HCT116 (cell line): ENCODE measurements around the gene DNAJC4. TPM values are rescaled to one million over a fixed set of nuclear protein-coding genes. Genes with fewer than 3 reads are reported as not detected.

Source experiments
- ATAC-seq: fragments of 200-7000 bp; cut with Tn5 transposase; 2 replicates; pipeline ENCODE4 v1.9.1; 2020; ENCODE audit warnings: mild to moderate bottlenecking, moderate library complexity
- BruUV-seq: library from RNA; stranded (reverse); fragments of 400-500 nt; replicated peaks from 2 replicates; lab custom pipeline; 2021; lab: Mats Ljungman, UMichigan
- CTCF ChIA-PET: fragments of 300-600 bp; sonication (Branson Sonifier 250); formaldehyde crosslinking; loops from one replicate; lab custom pipeline; 2021; ENCODE audit warnings: antibody characterized with exemption; lab: Charles Lee
- POLR2A ChIA-PET: fragments of 300-600, 350-600 bp; sonication (Branson Sonifier 250); formaldehyde crosslinking; loops from one replicate; lab custom pipeline; 2021; ENCODE audit warnings: antibody characterized with exemption; lab: Charles Lee
- RAD21 ChIA-PET, 2 experiments: fragments of 300-600 bp; sonication (Branson Sonifier 250); formaldehyde crosslinking; loops; one replicate each; lab custom pipeline; 2023; ENCODE audit warnings: low total read pairs in 2 of 2; ENCODE audit not compliant: uncharacterized antibody in 2 of 2, unreplicated experiment in 2 of 2, low non-redundant PET in 1 of 2; lab: Charles Lee
- DNase-seq: peaks from one replicate; pipeline ENCODE4 v3.0.0-alpha.2; 2010; ENCODE audit warnings: low read depth, low spot score
- H2AFZ ChIP-seq: fragments of 200-600 bp; shearing (Covaris generic), sonication (generic); 2 replicates; pipeline ENCODE4 v1.6.1; 2017; ENCODE audit warnings: low read depth, mixed run types, mixed read lengths, antibody characterized with exemption, low read length; ENCODE audit not compliant: poor library complexity, severe bottlenecking
- H3K27ac ChIP-seq: 2 replicates; pipeline ENCODE4 v1.5.1; 2012; ENCODE audit warnings: low read depth, low read length
- H3K27me3 ChIP-seq: fragments of 200-600 bp; sonication (generic); 2 replicates; pipeline ENCODE4 v1.6.1; 2016; ENCODE audit warnings: mixed run types, low read length, mixed read lengths; ENCODE audit not compliant: insufficient read depth
- H3K36me3 ChIP-seq, 2 experiments: fragments of 200-500 bp in 1 of 2; fragments of 200-600 bp in 1 of 2; sonication (Bioruptor generic) in 1 of 2; sonication (generic) in 1 of 2; 2 replicates each; pipeline versions ENCODE4 v1.5.1 to v1.6.1; 2014 to 2016; ENCODE audit warnings: low read length in 2 of 2, inconsistent platforms in 1 of 2, mixed read lengths in 1 of 2, mixed run types in 1 of 2; ENCODE audit not compliant: insufficient read depth in 2 of 2, control insufficient read depth in 1 of 2
- H3K4me1 ChIP-seq, 2 experiments: fragments of 200-600 bp in 1 of 2; sonication (generic) in 1 of 2; 2 replicates each; pipeline versions ENCODE4 v1.5.1 to v1.6.1; 2012 to 2017; ENCODE audit warnings: low read length in 2 of 2, inconsistent platforms in 1 of 2, mild to moderate bottlenecking in 1 of 2, mixed read lengths in 1 of 2, mixed run types in 1 of 2, moderate library complexity in 1 of 2; ENCODE audit not compliant: insufficient read depth in 2 of 2, control insufficient read depth in 1 of 2
- H3K4me2 ChIP-seq: fragments of 200-600 bp; sonication (generic); 2 replicates; pipeline ENCODE4 v1.6.1; 2017; ENCODE audit warnings: mixed run types, low read length, mixed read lengths
- H3K4me3 ChIP-seq, 2 experiments: fragments of 200-600 bp in 1 of 2; sonication (generic) in 1 of 2; replicated peaks in 1 of 2; 2 replicates each; pipeline ENCODE4 v1.5.1; 2011 to 2016; ENCODE audit warnings: low read length in 2 of 2, control low read depth in 1 of 2, low read depth in 1 of 2, mild to moderate bottlenecking in 1 of 2, mixed read lengths in 1 of 2, mixed run types in 1 of 2
- H3K79me2 ChIP-seq: fragments of 200-600 bp; sonication (generic); 2 replicates; pipeline ENCODE4 v1.6.1; 2017; ENCODE audit warnings: mild to moderate bottlenecking, mixed run types, low read length, moderate library complexity, mixed read lengths; ENCODE audit not compliant: insufficient read depth
- H3K9ac ChIP-seq: fragments of 200-600 bp; sonication (generic); 2 replicates; pipeline ENCODE4 v1.6.1; 2016; ENCODE audit warnings: low read length, mixed read lengths
- H3K9me2 ChIP-seq: fragments of 200-600 bp; sonication (generic), shearing (Covaris generic); 2 replicates; pipeline ENCODE4 v1.6.1; 2017; ENCODE audit warnings: mixed run types, mild to moderate bottlenecking, moderate library complexity; ENCODE audit not compliant: insufficient read depth
- H3K9me3 ChIP-seq, 2 experiments: fragments of 200-500 bp in 1 of 2; fragments of 200-600 bp in 1 of 2; sonication (Bioruptor generic) in 1 of 2; sonication (generic) in 1 of 2; 2 replicates each; pipeline ENCODE4 v1.6.1; 2014 to 2017; ENCODE audit warnings: low read length in 2 of 2, mixed read lengths in 2 of 2, inconsistent platforms in 1 of 2, low read depth in 1 of 2, mild to moderate bottlenecking in 1 of 2, mixed run types in 1 of 2, moderate library complexity in 1 of 2; ENCODE audit not compliant: control insufficient read depth in 1 of 2, insufficient read depth in 1 of 2
- H4K20me1 ChIP-seq: fragments of 200-600 bp; sonication (generic), shearing (Covaris generic); 2 replicates; pipeline ENCODE4 v1.6.1; 2017; ENCODE audit warnings: mixed run types, mild to moderate bottlenecking, moderate library complexity; ENCODE audit not compliant: insufficient read depth
- ATF3 ChIP-seq: IDR thresholded peaks from 2 replicates; pipeline ENCODE4 v1.6.1; 2012
- CBX3 ChIP-seq: IDR thresholded peaks from 2 replicates; pipeline ENCODE4 v1.6.1; 2012; ENCODE audit warnings: low read depth
- EGR1 ChIP-seq: IDR thresholded peaks from 2 replicates; pipeline ENCODE4 v1.6.1; 2012; ENCODE audit warnings: low read depth
- ELF1 ChIP-seq: IDR thresholded peaks from 2 replicates; pipeline ENCODE4 v1.6.1; 2012; ENCODE audit warnings: low read depth, borderline replicate concordance
- EZH2 ChIP-seq: fragments of 200-600 bp; sonication (generic); IDR thresholded peaks from 2 replicates; pipeline ENCODE4 v1.6.1; 2017; ENCODE audit warnings: antibody characterized with exemption, mixed run types
- JUND ChIP-seq: IDR thresholded peaks from 2 replicates; pipeline ENCODE4 v1.6.1; 2012
- POLR2AphosphoS5 ChIP-seq: IDR thresholded peaks from 2 replicates; pipeline ENCODE4 v1.6.1; 2011; ENCODE audit warnings: mild to moderate bottlenecking, low read depth, low read length, moderate library complexity
- SP1 ChIP-seq: IDR thresholded peaks from 2 replicates; pipeline ENCODE4 v1.6.1; 2012; ENCODE audit warnings: low read depth
- ZBTB33 ChIP-seq: IDR thresholded peaks from 2 replicates; pipeline ENCODE4 v1.6.1; 2011; ENCODE audit warnings: mild to moderate bottlenecking, low read length, moderate library complexity; ENCODE audit not compliant: insufficient replicate concordance; ENCODE audit errors: extremely low read depth
- ZNF274 ChIP-seq: fragments of 200-500 bp; sonication (Bioruptor generic); IDR thresholded peaks from 2 replicates; pipeline ENCODE4 v1.6.1; 2014; ENCODE audit warnings: mild to moderate bottlenecking, low read depth, low read length, inconsistent platforms
- intact Hi-C: fragments of 100-400 bp; cut with micrococcal nuclease; formaldehyde crosslinking; loops from 2 replicates; pipeline ENCODE4 v1.10.0; 2022
- total RNA-seq: library from RNA; stranded (reverse); gene quantifications from one replicate; pipeline ENCODE4 v1.2.1, GENCODE V29; 2021; ENCODE audit not compliant: unreplicated experiment

The DNAJC4 gene
- total RNA-seq, 1 experiment from 2014 or later = 25.8 TPM

- no peaks in the 10 kb centered on the region for H3K9me2 ChIP-seq
- H4K20me1 ChIP-seq = no peaks in the 10 kb centered on the region
- BruUV-seq = no TSS peak
- no peak for TF ChIP-seq EZH2
- TF ChIP-seq ZNF274 = no peak
- no peak for TF ChIP-seq ELF1
- no peak for TF ChIP-seq CBX3
- TF ChIP-seq, all 23 proteins: peak for 0
- H3K79me2 ChIP-seq = peaks cover 50% of the 10 kb centered on the region
- CTCF ChIA-PET = interaction anchor here (1.1 to 1.9 kb wide), 6 partner anchors 8 to 106 kb away, joined by 3 to 7 read pairs (median 4); partner anchors contain the start of gene FKBP2
- no peaks in the 10 kb centered on the region for H3K27me3 ChIP-seq
- ATAC-seq (no peak), DNase-seq (no peak)
- H3K4me1 ChIP-seq = peaks cover 26 to 66% of the 10 kb centered on the region in 2 experiments
- POLR2A ChIA-PET = interaction anchor here (1.0 to 1.6 kb wide), 4 partner anchors 9 to 68 kb away, joined by 3 to 6 read pairs (median 4); partner anchors contain the start of genes FKBP2 and PRDX5
- RAD21 ChIA-PET = no interaction called here
- H3K9me3 ChIP-seq = no peaks in the 10 kb centered on the region
- H3K4me2 ChIP-seq = no peak overlapping the region; the same call in 1 of the 2 replicates
- H2AFZ ChIP-seq = no peak overlapping the region
- no peak overlapping the region; the same call in 1 of the 2 replicates for H3K27ac ChIP-seq
- intact Hi-C loops = loop anchor here (2.0 kb wide), 1 partner anchor 55 kb away; the partner anchor contains the start of gene ESRRA
- no peak overlapping the region; a peak in 1 of 4 replicates for H3K4me3 ChIP-seq
- peak overlapping the region; percentile 97; the same call in 1 of the 2 replicates for H3K9ac ChIP-seq
- peaks cover 0 to 6% of the 10 kb centered on the region in 2 experiments; a peak in 1 of 4 replicates for H3K36me3 ChIP-seq
These were observed 19.4 kb downstream of the DNAJC4 start for GRCh38 chr11:64249563-64250414.

- Histone ChIP-seq H3K9ac (peak overlapping the region; percentile 97), H3K27ac (peak overlapping the region; percentile 89; the same call in 1 of the 2 replicates), H4K20me1 (no peaks in the 10 kb centered on the region), H3K9me2 (no peaks in the 10 kb centered on the region), H3K4me3 (peak overlapping the region; percentile 62 to 98), H3K9me3 (no peaks in the 10 kb centered on the region), H2AFZ (no peak overlapping the region), H3K79me2 (peaks cover 44% of the 10 kb centered on the region), H3K27me3 (no peaks in the 10 kb centered on the region), H3K4me1 (peaks cover 24 to 58% of the 10 kb centered on the region in 2 experiments), H3K36me3 (peaks cover 2 to 13% of the 10 kb centered on the region in 2 experiments; a peak in 2 of 4 replicates), H3K4me2 (peak overlapping the region; percentile 95)
- BruUV-seq = no TSS peak
- no peak for DNase-seq
- intact Hi-C loops = loop anchor here (2.0 kb wide), 1 partner anchor 54 kb away; the partner anchor contains the start of gene ESRRA
- POLR2A ChIA-PET = interaction anchor here (1.0 to 1.6 kb wide), 3 partner anchors 9 to 68 kb away, joined by 4 to 6 read pairs (median 4); partner anchors contain the start of genes FKBP2 and PRDX5
- RAD21 ChIA-PET = no interaction called here
- CTCF ChIA-PET = interaction anchor here (1.1 to 1.9 kb wide), 6 partner anchors 8 to 106 kb away, joined by 3 to 7 read pairs (median 4); partner anchors contain the start of gene FKBP2
- ATAC-seq = peak; percentile 18
- TF ChIP-seq EZH2 (no peak), ZBTB33 (no peak), ATF3 (no peak), EGR1 (no peak), POLR2AphosphoS5 (no peak), JUND (no peak), SP1 (no peak)
These were observed 20.2 kb downstream of the DNAJC4 start for GRCh38 chr11:64250415-64251015.
